SU-DHL-6 (cell line): ENCODE results near the gene CBY3.
"Not testable (repeated sequence)": the region's sequence is repeated elsewhere in the genome, so short reads cannot be mapped to it uniquely, and the experiment has no call there.

Experiments used
- H2AFZ ChIP-seq: fragments of 200-600 bp; sonication (generic); 2 replicates; pipeline ENCODE4 v1.6.1; 2014; ENCODE audit warnings: low read depth, mild to moderate bottlenecking, moderate library complexity, mixed read lengths, antibody characterized with exemption, low read length; ENCODE audit not compliant: severe bottlenecking
- H3F3A ChIP-seq: fragments of 200-600 bp; shearing (Covaris generic); 2 replicates; pipeline ENCODE4 v1.6.0; 2016; ENCODE audit warnings: antibody characterized with exemption, mild to moderate bottlenecking; ENCODE audit not compliant: insufficient read depth
- H3K27ac ChIP-seq: fragments of 200-600 bp; sonication (generic); 2 replicates; pipeline ENCODE4 v1.5.1; 2016; ENCODE audit warnings: low read depth, mild to moderate bottlenecking, low read length, moderate library complexity, mixed read lengths
- H3K27me3 ChIP-seq: fragments of 200-600 bp; sonication (generic), shearing (Covaris generic); 2 replicates; pipeline ENCODE4 v1.6.0; 2014; ENCODE audit warnings: mild to moderate bottlenecking, low read length
- H3K36me3 ChIP-seq: fragments of 200-600 bp; sonication (generic); 2 replicates; pipeline ENCODE4 v1.6.1; 2014; ENCODE audit warnings: mild to moderate bottlenecking, low read length, mixed read lengths
- H3K4me2 ChIP-seq: fragments of 300-600, 200-600 bp; shearing (Covaris generic), sonication (generic); 2 replicates; pipeline ENCODE4 v1.6.0; 2014; ENCODE audit warnings: low read length, low read depth, mild to moderate bottlenecking; ENCODE audit not compliant: poor library complexity, severe bottlenecking
- H3K4me3 ChIP-seq: fragments of 200-600 bp; sonication (generic); 2 replicates; pipeline ENCODE4 v1.5.1; 2014; ENCODE audit warnings: antibody characterized with exemption, low read length, mild to moderate bottlenecking, mixed read lengths; ENCODE audit not compliant: insufficient read depth, poor library complexity, severe bottlenecking
- H3K79me2 ChIP-seq: fragments of 200-600 bp; sonication (generic); 2 replicates; pipeline ENCODE4 v1.6.1; 2014; ENCODE audit warnings: mild to moderate bottlenecking, low read length, moderate library complexity; ENCODE audit not compliant: insufficient read depth
- H3K9ac ChIP-seq: fragments of 200-600 bp; sonication (generic); 2 replicates; pipeline ENCODE4 v1.7.0; 2014; ENCODE audit warnings: mild to moderate bottlenecking, low read length
- H3K9me2 ChIP-seq: fragments of 200-600 bp; sonication (generic); replicated peaks from 2 replicates; pipeline ENCODE4 v1.6.1; 2014; ENCODE audit warnings: low read length; ENCODE audit not compliant: insufficient read depth
- H3K9me3 ChIP-seq: fragments of 200-600 bp; sonication (generic); 2 replicates; pipeline ENCODE4 v1.6.1; 2014; ENCODE audit warnings: low read length, mixed read lengths; ENCODE audit not compliant: insufficient read depth
- H4K20me1 ChIP-seq: fragments of 200-600 bp; sonication (generic); 2 replicates; pipeline ENCODE4 v1.6.1; 2014; ENCODE audit warnings: low read depth, mild to moderate bottlenecking, antibody characterized with exemption, low read length, moderate library complexity, mixed read lengths
- EZH2phosphoT487 ChIP-seq: fragments of 200-600 bp; sonication (generic), shearing (Covaris generic); conservative IDR thresholded peaks from 2 replicates; pipeline ENCODE4 v1.6.1; 2018; ENCODE audit warnings: mild to moderate bottlenecking, antibody characterized with exemption, low read length, moderate library complexity, mixed read lengths
- TF ChIP-seq, protein P1 (sequence below): fragments of 200-600 bp; sonication (generic); IDR thresholded peaks from one replicate; pipeline ENCODE4 v1.5.1; 2017; ENCODE audit warnings: antibody characterized with exemption, mild to moderate bottlenecking, low read length, moderate library complexity; ENCODE audit not compliant: insufficient read depth, poor library complexity, severe bottlenecking

Gene CBY3

DNA sequence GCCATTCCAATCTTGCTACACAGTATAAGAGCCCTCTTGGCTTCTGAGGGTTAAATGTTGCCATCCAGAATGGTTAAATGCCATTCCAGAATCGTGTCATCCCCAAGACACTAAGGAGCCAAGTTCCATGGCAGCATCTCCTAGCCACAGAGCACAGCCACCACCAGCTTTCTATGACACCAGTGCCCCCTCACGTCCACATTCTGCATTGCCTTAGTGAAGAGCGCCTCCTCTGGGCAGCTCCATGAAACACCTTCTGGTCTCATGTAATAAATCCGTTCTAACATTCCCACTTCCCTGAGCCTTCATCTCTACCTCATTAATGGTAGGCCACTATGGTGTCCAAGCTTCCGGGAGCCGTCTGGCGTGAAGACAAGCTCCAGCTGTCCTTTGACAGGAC is 12.4 kb downstream of the CBY3 start:
- Histone ChIP-seq H3K27ac (no peak overlapping the region), H4K20me1 (no peaks in the 10 kb centered on the region), H3K36me3 (no peaks in the 10 kb centered on the region), H3K9me2 (no peaks in the 10 kb centered on the region), H2AFZ (no peak overlapping the region), H3F3A (no peaks in the 10 kb centered on the region), H3K9ac (no peak overlapping the region), H3K79me2 (no peaks in the 10 kb centered on the region), H3K9me3 (no peaks in the 10 kb centered on the region), H3K4me3 (no peak overlapping the region), H3K27me3 (no peaks in the 10 kb centered on the region), H3K4me2 (no peak overlapping the region)
- no peak for TF ChIP-seq EZH2phosphoT487
- TF ChIP-seq, protein P1, sequence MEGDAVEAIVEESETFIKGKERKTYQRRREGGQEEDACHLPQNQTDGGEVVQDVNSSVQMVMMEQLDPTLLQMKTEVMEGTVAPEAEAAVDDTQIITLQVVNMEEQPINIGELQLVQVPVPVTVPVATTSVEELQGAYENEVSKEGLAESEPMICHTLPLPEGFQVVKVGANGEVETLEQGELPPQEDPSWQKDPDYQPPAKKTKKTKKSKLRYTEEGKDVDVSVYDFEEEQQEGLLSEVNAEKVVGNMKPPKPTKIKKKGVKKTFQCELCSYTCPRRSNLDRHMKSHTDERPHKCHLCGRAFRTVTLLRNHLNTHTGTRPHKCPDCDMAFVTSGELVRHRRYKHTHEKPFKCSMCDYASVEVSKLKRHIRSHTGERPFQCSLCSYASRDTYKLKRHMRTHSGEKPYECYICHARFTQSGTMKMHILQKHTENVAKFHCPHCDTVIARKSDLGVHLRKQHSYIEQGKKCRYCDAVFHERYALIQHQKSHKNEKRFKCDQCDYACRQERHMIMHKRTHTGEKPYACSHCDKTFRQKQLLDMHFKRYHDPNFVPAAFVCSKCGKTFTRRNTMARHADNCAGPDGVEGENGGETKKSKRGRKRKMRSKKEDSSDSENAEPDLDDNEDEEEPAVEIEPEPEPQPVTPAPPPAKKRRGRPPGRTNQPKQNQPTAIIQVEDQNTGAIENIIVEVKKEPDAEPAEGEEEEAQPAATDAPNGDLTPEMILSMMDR = peak; percentile 96

DNA sequence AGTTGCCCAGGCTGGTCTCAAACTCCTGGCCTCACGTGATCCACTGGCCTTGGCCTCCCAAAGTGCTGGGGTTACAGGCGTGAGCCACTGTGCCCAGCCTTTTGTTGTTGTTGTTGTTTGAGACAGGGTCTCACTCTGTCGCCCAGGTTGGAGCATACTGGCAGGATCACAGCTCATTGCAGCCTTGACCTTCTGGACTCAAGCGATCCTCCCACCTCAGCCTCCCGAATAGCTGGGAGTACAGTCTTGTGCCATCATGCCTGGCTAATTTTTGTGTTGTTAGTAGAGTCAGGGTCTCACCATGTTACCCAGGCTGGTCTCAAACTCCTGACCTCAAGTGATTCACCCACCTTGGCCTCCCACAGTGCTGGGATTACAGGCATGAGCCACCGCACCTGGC is 19.2 kb downstream of the CBY3 start:
- H2AFZ ChIP-seq, H3K4me3 ChIP-seq, H3K79me2 ChIP-seq, H4K20me1 ChIP-seq, H3K4me2 ChIP-seq, H3K9me2 ChIP-seq, H3K27ac ChIP-seq, H3F3A ChIP-seq, H3K36me3 ChIP-seq, H3K9ac ChIP-seq, H3K27me3 ChIP-seq, H3K9me3 ChIP-seq: not testable (repeated sequence)

DNA sequence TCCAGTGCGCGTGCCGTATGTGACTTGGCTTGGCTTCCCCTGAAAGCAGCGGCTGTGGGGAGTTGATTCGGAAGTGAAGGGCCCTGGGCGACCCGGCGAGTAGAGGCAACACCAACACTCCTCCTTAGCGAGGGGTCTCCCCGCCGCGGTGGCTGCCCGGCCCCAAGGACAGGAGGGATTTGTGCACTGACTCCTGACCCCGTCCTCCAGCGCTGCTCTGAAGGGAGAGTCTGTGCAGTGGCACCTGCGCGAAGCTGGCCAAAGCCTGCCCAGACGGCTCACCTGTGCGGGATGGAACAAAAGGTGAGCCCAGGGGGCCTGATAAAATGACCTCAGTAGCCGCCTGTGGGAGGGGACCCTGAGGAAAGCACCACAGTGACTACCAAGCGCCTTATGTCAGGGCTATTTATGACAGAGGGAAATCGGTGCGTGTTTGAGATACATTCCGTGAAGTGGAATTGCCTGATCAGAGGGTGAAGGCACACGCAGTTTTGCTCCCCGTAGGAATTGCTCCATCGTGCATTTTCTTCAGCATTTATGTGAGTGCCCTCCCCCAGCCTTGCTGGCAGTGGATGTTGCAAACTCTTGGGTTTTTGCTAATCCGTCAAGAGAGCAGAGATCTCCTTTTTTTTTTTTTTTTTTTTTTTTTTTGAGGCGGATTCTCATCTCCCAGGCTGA is 22.5 kb downstream of the CBY3 start:
- H3F3A ChIP-seq, H3K27me3 ChIP-seq, H4K20me1 ChIP-seq, H3K9me2 ChIP-seq, H2AFZ ChIP-seq, H3K9me3 ChIP-seq, H3K27ac ChIP-seq, H3K79me2 ChIP-seq, H3K36me3 ChIP-seq: not testable (repeated sequence)
- H3K4me2 ChIP-seq = peak overlapping the region; percentile 53
- peak overlapping the region; percentile 40; the same call in 1 of the 2 replicates for H3K9ac ChIP-seq
- peak overlapping the region; percentile 34 for H3K4me3 ChIP-seq

DNA sequence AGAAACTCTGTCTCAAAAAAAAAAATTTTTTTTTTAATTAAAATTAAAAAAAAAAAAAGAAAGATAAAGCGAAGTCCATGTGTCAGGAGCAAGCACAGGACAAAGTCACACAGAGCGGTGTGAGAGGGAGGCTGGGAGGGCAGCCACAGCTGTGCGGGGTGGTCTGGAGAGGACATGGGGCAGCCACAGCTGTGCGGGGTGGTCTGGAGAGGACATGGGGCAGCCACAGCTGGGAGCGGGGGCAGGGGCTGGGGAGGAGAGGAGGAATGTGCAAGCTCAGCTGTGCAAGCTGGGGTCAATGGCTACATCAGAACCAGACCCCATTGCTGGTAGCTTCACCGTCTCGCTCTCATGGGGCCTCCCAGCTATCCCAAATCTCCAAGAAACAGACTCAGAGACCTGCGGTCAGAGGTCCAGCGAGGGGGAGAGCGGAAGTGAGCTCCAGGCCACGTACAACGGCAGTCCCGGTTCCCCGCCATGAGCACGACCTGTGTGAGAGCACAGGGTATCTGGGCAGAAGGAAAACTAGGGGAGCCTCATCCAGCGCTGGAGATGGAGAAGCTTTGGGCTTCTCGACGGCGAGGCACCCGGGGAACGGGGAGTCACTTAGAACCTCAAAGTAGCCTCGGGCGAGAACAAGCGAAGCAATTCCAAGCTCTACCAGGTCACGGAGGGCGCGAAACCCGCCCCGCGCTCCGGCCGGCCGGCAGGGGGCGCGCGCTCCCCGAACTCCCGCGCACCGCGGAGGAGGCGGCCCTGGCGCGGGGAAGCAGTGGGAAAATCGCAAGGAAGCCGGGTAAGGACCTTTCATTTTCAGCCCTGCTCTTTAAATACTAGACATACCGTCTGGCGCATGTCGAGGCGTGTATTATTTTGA is 23.3 kb downstream of the CBY3 start:
- H3K79me2 ChIP-seq, H2AFZ ChIP-seq, H3K4me2 ChIP-seq, H3K9me2 ChIP-seq, H3F3A ChIP-seq, H3K27ac ChIP-seq, H3K9me3 ChIP-seq, H3K4me3 ChIP-seq, H3K36me3 ChIP-seq, H4K20me1 ChIP-seq, H3K9ac ChIP-seq, H3K27me3 ChIP-seq: not testable (repeated sequence)

DNA sequence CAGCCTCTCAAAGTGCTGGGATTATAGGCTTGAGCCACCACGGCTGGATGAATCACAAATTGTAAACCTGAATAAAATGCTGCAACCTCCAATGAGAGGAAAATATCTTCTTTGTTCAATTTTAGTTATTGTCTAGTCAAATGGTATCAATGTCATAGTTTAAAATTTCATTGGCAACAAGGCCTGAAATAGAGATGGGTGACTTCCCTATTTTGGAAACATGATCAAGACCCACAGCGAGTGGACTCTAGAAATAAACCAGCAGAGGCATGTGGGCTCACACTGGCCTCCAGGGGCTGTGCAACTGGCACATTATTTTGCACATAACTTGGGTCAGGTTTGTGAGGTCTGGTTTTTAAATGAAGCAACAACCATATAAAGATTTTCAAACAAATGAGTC is 27.7 kb downstream of the CBY3 start:
- H3K9me2 ChIP-seq, H3K27ac ChIP-seq, H3K9ac ChIP-seq, H3K4me3 ChIP-seq, H2AFZ ChIP-seq, H3K79me2 ChIP-seq, H3K4me2 ChIP-seq, H3K36me3 ChIP-seq, H3K27me3 ChIP-seq, H3K9me3 ChIP-seq, H4K20me1 ChIP-seq, H3F3A ChIP-seq: not testable (repeated sequence)

DNA sequence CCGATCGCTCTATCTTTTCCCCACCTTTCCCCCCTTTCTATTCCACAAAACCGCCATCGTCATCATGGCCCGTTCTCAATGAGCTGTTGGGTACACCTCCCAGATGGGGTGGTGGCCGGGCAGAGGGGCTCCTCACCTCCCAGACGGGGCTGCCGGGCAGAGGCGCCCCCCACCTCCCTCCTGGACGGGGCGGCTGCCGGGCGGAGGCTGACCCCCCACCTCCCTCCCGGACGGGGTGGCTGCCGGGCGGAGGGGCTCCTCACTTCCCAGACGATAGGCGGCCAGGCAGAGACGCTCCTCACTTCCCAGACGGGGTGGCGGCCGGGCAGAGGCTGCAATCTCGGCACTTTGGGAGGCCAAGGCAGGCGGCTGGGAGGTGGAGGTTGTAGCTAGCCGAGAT is 30.6 kb downstream of the CBY3 start:
- H3K9me2 ChIP-seq, H3F3A ChIP-seq, H3K9ac ChIP-seq, H3K27me3 ChIP-seq, H3K36me3 ChIP-seq, H3K4me3 ChIP-seq, H3K79me2 ChIP-seq, H2AFZ ChIP-seq, H3K27ac ChIP-seq, H4K20me1 ChIP-seq, H3K9me3 ChIP-seq, H3K4me2 ChIP-seq: not testable (repeated sequence)

DNA sequence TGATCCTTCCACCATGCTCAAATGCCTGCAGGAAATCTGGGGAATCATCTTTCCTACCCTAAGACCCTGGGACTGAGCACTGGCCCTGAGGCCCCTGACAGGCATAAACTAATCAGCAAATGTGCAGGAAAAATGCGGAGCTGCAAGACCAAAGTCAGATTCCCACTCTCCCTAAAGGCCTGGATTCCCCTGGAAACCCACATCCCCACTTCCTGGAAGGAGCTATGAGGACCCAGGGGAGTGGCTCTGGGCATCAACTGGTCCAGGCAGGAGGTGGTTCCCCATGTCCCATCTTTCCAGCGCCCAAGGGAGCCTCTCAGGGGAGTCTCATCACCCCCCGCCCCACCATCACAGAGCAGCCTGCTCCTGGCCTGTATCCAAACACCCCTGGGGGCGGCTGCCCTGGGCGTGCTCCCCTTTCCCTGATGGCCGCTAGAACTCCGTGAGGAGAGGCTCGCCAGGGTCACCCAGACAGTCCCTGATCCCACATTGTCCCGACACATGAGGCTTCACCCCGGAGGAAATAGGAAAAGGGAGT is 31.6 kb downstream of the CBY3 start:
- not testable (repeated sequence) for H3K9me3 ChIP-seq, H3K9me2 ChIP-seq, H2AFZ ChIP-seq, H4K20me1 ChIP-seq, H3K4me2 ChIP-seq, H3K36me3 ChIP-seq, H3K79me2 ChIP-seq, H3K9ac ChIP-seq, H3K27me3 ChIP-seq, H3K4me3 ChIP-seq, H3F3A ChIP-seq, H3K27ac ChIP-seq
